Measurements from ENCODE around the gene HBE1. TPM values are rescaled to one million over a fixed set of nuclear protein-coding genes. Genes with fewer than 3 reads are reported as not detected.
"Not testable (repeated sequence)": the region's sequence is repeated elsewhere in the genome, so short reads cannot be mapped to it uniquely, and the experiment has no call there.

HBE1 gene
- total RNA-seq (not detected), total RNA-seq (0 reads per million in 2 donors)

DNA sequence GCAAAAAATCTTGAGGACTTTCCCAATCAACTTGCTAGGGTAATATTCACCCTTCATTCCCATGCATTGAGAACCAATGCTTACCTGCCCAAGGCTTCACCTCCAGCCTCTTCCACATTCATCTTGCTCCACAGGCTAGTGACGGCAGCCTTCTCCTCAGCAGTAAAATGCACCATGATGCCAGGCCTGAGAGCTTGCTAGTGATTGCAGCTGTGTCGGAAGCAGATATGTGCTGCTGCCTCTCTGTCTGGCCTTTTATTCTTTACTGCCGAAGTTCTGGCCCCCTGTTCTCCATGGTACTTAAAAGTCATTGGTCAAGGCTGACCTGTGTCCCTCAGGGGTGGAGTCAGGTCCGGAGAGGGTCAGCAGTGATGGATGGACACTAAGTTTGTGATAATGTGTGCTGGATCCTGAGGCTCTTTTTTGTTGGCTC is at the start of gene HBE1:
Gene HBE1 (minus strand): TSS at position 231 of the 433 bp plus-strand sequence. CDS start 55 bp downstream, at position 176.
- no peak for DNase-seq
- Mint-ChIP-seq H3K4me1 (no peaks in the 10 kb centered on the region), H3K4me3 (no peak within 1 kb of the TSS), H3K36me3 (ENCODE audit: low read depth) (no peaks in the 10 kb centered on the region), H3K27me3 (peaks cover 7% of the 10 kb centered on the region), H3K27ac (no peak within 1 kb of the TSS)
- no peak for ATAC-seq
- no peaks in the 10 kb centered on the region for H3K9me3 ChIP-seq (ENCODE audit: control insufficient read depth, low read length, poor library complexity, severe bottlenecking)

- Mint-ChIP-seq H3K27me3 (no peaks in the 10 kb centered on the region), H3K36me3 (ENCODE audit: low read depth) (no peaks in the 10 kb centered on the region), H3K4me1 (no peaks in the 10 kb centered on the region), H3K27ac (no peak overlapping the region), H3K4me3 (no peak overlapping the region)
- DNase-seq (no peak), ATAC-seq (no peak)
- H3K9me3 ChIP-seq (ENCODE audit: control insufficient read depth, low read length, poor library complexity, severe bottlenecking) = no peaks in the 10 kb centered on the region
Observed at GRCh38 chr11:5317292-5317691, 47.5 kb upstream of the HBE1 start.

DNA sequence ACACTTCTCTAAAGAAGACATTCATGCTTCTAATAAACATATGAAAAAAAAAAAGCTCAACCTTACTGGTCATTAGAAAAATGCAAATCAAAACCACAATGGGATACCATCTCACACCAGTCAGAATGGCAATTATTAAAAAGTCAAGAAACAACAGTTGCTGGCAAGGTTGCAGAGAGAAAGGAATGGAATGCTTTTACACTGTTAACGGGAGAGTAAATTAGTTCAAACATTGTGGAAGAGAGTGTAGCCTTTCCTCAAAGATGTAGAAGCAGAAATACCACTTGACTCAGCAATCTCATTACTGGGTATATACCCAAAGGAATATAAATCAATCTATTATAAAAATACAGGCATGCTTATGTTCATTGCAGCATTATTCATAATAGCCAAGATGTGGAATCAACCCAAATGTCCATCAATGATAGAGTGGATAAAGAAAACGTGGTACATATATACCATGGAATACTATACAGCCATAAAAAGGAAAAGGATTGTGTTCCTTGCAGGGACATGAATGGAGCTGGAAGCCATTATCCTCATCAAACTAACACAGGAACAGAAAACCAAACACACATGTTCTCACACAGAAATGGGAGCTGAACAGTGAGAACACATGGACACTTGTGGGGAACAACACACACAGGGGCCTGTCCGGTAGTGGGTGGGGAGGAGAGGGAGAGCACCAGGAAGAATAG is 43.7 kb upstream of the HBE1 start:
- H3K27me3 Mint-ChIP-seq; DNase-seq; H3K9me3 ChIP-seq (ENCODE audit: control insufficient read depth, low read length, poor library complexity, severe bottlenecking); H3K4me1 Mint-ChIP-seq; H3K27ac Mint-ChIP-seq; H3K36me3 Mint-ChIP-seq (ENCODE audit: low read depth); H3K4me3 Mint-ChIP-seq; ATAC-seq: not testable (repeated sequence)

DNA sequence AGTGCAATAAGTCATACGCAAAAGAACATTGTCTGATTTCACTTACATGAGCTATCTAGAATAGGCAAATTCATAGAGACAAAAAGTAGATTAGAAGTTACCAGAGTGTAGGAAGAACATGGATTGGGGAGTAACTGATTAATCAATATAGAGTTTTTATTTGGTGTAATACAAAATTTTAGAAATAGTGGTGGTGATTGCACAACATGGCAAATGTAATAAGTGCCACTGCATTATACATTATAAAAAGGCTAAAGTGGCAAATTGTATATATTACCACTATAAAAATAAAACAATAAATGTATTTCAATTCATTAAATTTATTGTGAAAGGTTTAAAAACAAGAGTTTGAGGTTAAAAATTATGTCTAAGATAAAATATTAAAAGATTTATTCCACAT is 40.7 kb upstream of the HBE1 start:
- Mint-ChIP-seq H3K4me3 (no peak overlapping the region), H3K27ac (no peak overlapping the region), H3K4me1 (no peaks in the 10 kb centered on the region), H3K27me3 (no peaks in the 10 kb centered on the region), H3K36me3 (ENCODE audit: low read depth) (no peaks in the 10 kb centered on the region)
- DNase-seq = no peak
- H3K9me3 ChIP-seq (ENCODE audit: control insufficient read depth, low read length, poor library complexity, severe bottlenecking) = no peaks in the 10 kb centered on the region
- no peak for ATAC-seq

GRCh38 chr11:5307256-5308019 is 37.7 kb upstream of the HBE1 start:
- Mint-ChIP-seq H3K4me1 (no peaks in the 10 kb centered on the region), H3K27me3 (no peaks in the 10 kb centered on the region), H3K4me3 (no peak overlapping the region), H3K36me3 (ENCODE audit: low read depth) (no peaks in the 10 kb centered on the region), H3K27ac (no peak overlapping the region)
- ATAC-seq (no peak), DNase-seq (no peak)
- H3K9me3 ChIP-seq (ENCODE audit: control insufficient read depth, low read length, poor library complexity, severe bottlenecking) = no peaks in the 10 kb centered on the region

GRCh38 chr11:5304046-5304445 is 34.3 kb upstream of the HBE1 start:
- Mint-ChIP-seq H3K4me3 (no peak overlapping the region), H3K27me3 (peaks cover 11% of the 10 kb centered on the region), H3K4me1 (no peaks in the 10 kb centered on the region), H3K36me3 (ENCODE audit: low read depth) (no peaks in the 10 kb centered on the region), H3K27ac (no peak overlapping the region)
- no peak for DNase-seq
- no peaks in the 10 kb centered on the region for H3K9me3 ChIP-seq (ENCODE audit: control insufficient read depth, low read length, poor library complexity, severe bottlenecking)
- ATAC-seq = no peak

- no peak for DNase-seq
Observed at GRCh38 chr11:5303626-5304025, 33.9 kb upstream of the HBE1 start.

DNA sequence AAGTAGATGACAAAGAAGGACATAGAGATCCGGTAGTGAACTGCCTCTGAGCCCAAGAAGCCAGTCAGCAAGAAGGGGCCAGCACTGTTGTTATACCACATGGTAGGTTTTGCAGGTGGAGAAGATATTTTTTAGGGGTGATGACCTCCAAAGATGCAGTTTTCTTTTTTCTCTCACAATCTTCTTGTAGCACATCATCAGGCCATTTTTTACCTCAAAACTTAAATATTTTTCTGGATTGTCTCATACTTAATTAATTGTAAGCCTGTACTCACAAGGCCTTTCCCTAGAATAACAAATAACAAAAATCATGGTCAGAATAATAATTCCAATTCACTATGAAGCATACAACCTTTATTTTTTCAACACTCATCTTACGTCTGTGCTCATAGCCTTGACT is 32.1 kb upstream of the HBE1 start, which contains the start of gene OR51B4:
Gene OR51B4 (minus strand): TSS at position 101 of the 400 bp plus-strand sequence. CDS start 0 bp downstream, at position 101.
- H3K4me3 Mint-ChIP-seq = no peak within 1 kb of the TSS
- H3K27ac Mint-ChIP-seq = no peak within 1 kb of the TSS
- no peak for ATAC-seq
- H3K27me3 Mint-ChIP-seq = peaks cover 26% of the 10 kb centered on the region
- H3K36me3 Mint-ChIP-seq (ENCODE audit: low read depth) = no peaks in the 10 kb centered on the region
- DNase-seq = no peak
- no peaks in the 10 kb centered on the region for H3K4me1 Mint-ChIP-seq
- no peaks in the 10 kb centered on the region for H3K9me3 ChIP-seq (ENCODE audit: control insufficient read depth, low read length, poor library complexity, severe bottlenecking)

More at GRCh38 chr11:5303626-5304025, 33.9 kb upstream of the HBE1 start:
- Mint-ChIP-seq H3K36me3 (ENCODE audit: low read depth) (no peaks in the 10 kb centered on the region), H3K4me1 (no peaks in the 10 kb centered on the region), H3K4me3 (no peak overlapping the region), H3K27me3 (peaks cover 13% of the 10 kb centered on the region), H3K27ac (no peak overlapping the region)
- H3K9me3 ChIP-seq (ENCODE audit: control insufficient read depth, low read length, poor library complexity, severe bottlenecking) = no peaks in the 10 kb centered on the region
- ATAC-seq = no peak

DNA sequence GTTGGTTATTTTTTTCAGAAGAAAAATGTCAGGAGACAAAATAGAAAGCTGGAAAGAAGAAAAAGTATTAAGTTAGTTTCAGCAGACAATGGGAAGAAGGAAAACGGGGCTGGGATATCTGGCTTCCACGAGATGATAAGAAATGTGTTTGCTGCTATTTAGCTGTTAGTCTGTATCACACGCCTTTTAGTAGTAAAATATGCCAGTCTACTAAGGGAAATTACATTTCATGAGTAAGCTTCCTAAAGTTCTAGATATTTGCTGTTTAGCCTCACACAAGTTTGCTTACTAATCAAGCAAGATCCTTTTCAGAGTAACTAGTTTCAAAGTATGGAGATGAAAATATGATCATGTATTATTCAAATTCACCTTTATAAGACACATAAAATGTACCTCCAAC is 30.5 kb upstream of the HBE1 start:
- Mint-ChIP-seq H3K27me3 (peaks cover 33% of the 10 kb centered on the region), H3K27ac (no peak overlapping the region), H3K36me3 (ENCODE audit: low read depth) (no peaks in the 10 kb centered on the region), H3K4me1 (no peaks in the 10 kb centered on the region), H3K4me3 (no peak overlapping the region)
- DNase-seq (no peak), ATAC-seq (no peak)
- H3K9me3 ChIP-seq (ENCODE audit: control insufficient read depth, low read length, poor library complexity, severe bottlenecking) = no peaks in the 10 kb centered on the region

- ATAC-seq (no peak), DNase-seq (no peak)
- Mint-ChIP-seq H3K4me1 (no peaks in the 10 kb centered on the region), H3K36me3 (ENCODE audit: low read depth) (no peaks in the 10 kb centered on the region), H3K27me3 (peaks cover 33% of the 10 kb centered on the region), H3K4me3 (no peak overlapping the region), H3K27ac (no peak overlapping the region)
- no peaks in the 10 kb centered on the region for H3K9me3 ChIP-seq (ENCODE audit: control insufficient read depth, low read length, poor library complexity, severe bottlenecking)
Observed at GRCh38 chr11:5298451-5298850, 28.7 kb upstream of the HBE1 start.

GRCh38 chr11:5297721-5298323 is 28.1 kb upstream of the HBE1 start:
- DNase-seq = no peak

GRCh38 chr11:5294342-5294995 is 24.7 kb upstream of the HBE1 start:
- ATAC-seq; H3K9me3 ChIP-seq (ENCODE audit: control insufficient read depth, low read length, poor library complexity, severe bottlenecking); H3K27ac Mint-ChIP-seq; DNase-seq; H3K4me1 Mint-ChIP-seq; H3K4me3 Mint-ChIP-seq; H3K36me3 Mint-ChIP-seq (ENCODE audit: low read depth): not testable (repeated sequence)
- peaks cover 25% of the 10 kb centered on the region for H3K27me3 Mint-ChIP-seq

More at GRCh38 chr11:5297721-5298323, 28.1 kb upstream of the HBE1 start:
- H3K9me3 ChIP-seq (ENCODE audit: control insufficient read depth, low read length, poor library complexity, severe bottlenecking) = no peaks in the 10 kb centered on the region
- no peaks in the 10 kb centered on the region for H3K36me3 Mint-ChIP-seq (ENCODE audit: low read depth)
- H3K27ac Mint-ChIP-seq = no peak overlapping the region
- ATAC-seq = no peak
- no peaks in the 10 kb centered on the region for H3K4me1 Mint-ChIP-seq
- H3K4me3 Mint-ChIP-seq = no peak overlapping the region
- peaks cover 33% of the 10 kb centered on the region for H3K27me3 Mint-ChIP-seq

DNA sequence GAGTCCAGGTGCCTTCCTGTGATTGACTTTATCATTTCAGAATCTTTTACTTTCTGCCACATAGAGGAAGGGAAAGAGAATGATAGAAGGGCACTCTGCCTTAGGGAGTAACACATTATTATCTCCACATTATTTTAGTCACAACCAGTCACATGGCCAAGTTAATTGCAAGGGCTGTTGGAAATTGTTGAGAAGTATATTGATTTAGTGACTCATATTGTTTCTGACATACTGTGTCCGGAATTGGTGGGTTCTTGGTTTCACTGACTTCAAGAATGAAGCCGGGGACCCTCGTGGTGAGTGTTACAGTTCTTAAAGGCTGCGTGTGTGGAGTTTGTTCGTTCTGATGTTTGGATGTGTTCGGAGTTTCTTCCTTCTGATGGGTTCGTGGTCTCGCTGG is 23.3 kb upstream of the HBE1 start:
- H3K4me1 Mint-ChIP-seq = no peaks in the 10 kb centered on the region
- no peaks in the 10 kb centered on the region for H3K9me3 ChIP-seq (ENCODE audit: control insufficient read depth, low read length, poor library complexity, severe bottlenecking)
- peaks cover 18% of the 10 kb centered on the region for H3K27me3 Mint-ChIP-seq
- DNase-seq = no peak
- H3K36me3 Mint-ChIP-seq (ENCODE audit: low read depth) = no peaks in the 10 kb centered on the region
- no peak overlapping the region for H3K27ac Mint-ChIP-seq
- H3K4me3 Mint-ChIP-seq = no peak overlapping the region
- no peak for ATAC-seq
